GM19328 (cell line): ENCODE measurements around the gene TPPP2.
"Not testable (repeated sequence)": the region's sequence is repeated elsewhere in the genome, so short reads cannot be mapped to it uniquely, and the experiment has no call there.

ENCODE experiments used
- ATAC-seq: cut with Tn5 transposase; IDR thresholded peaks from one replicate; pipeline ENCODE4 v1.9.1; 2021; ENCODE audit warnings: mild to moderate bottlenecking, moderate library complexity; ENCODE audit not compliant: unreplicated experiment

TPPP2 gene

GRCh38 chr14:21037156-21037555 is 7.1 kb downstream of the TPPP2 start:
- ATAC-seq, result no peak

GRCh38 chr14:21038441-21039422 is 8.7 kb downstream of the TPPP2 start:
- ATAC-seq, result no peak

GRCh38 chr14:21039585-21040369 is 9.8 kb downstream of the TPPP2 start:
- no peak for ATAC-seq

- ATAC-seq, result no peak
These were observed 10.4 kb downstream of the TPPP2 start for GRCh38 chr14:21040370-21040925.

GRCh38 chr14:21040941-21041340 is 10.9 kb downstream of the TPPP2 start:
- not testable (repeated sequence) for ATAC-seq

- no peak for ATAC-seq
These were observed 11.8 kb downstream of the TPPP2 start, which contains the start of gene RNASE7 for GRCh38 chr14:21041676-21042433. RNASE7 (plus strand) TSS chr14:21042362; CDS start chr14:21042993, 631 bp downstream.

GRCh38 chr14:21042918-21043317 is 12.9 kb downstream of the TPPP2 start:
- no peak for ATAC-seq

GRCh38 chr14:21043387-21043973 is 13.5 kb downstream of the TPPP2 start:
- no peak for ATAC-seq

- ATAC-seq, result no peak
These were observed 14.1 kb downstream of the TPPP2 start for GRCh38 chr14:21043974-21044618.

GRCh38 chr14:21047378-21047781 is 17.4 kb downstream of the TPPP2 start:
- ATAC-seq, result no peak

GRCh38 chr14:21048638-21049037 is 18.6 kb downstream of the TPPP2 start:
- no peak for ATAC-seq

GRCh38 chr14:21049271-21049673 is 19.3 kb downstream of the TPPP2 start:
- ATAC-seq, result no peak

- ATAC-seq, result no peak
These were observed 20.6 kb downstream of the TPPP2 start for GRCh38 chr14:21050597-21050996.

GRCh38 chr14:21053184-21054122 is 23.4 kb downstream of the TPPP2 start:
- no peak for ATAC-seq

GRCh38 chr14:21054123-21054767 is 24.2 kb downstream of the TPPP2 start:
- no peak for ATAC-seq

- no peak for ATAC-seq
These were observed 24.7 kb downstream of the TPPP2 start for GRCh38 chr14:21054768-21055145.

- ATAC-seq, result no peak
These were observed 25.6 kb downstream of the TPPP2 start for GRCh38 chr14:21055432-21056117.
